ENCODE measurements around the gene TRMT2A.

Gene TRMT2A

GRCh38 chr22:20116951-20117632 lies at the start of gene TRMT2A:
Gene TRMT2A, minus strand, starts transcription at chr22:20117226. Its CDS starts 320 bp downstream, at chr22:20116906.
- Histone ChIP-seq H3K4me3 (ENCODE audit: low read length) (peak within 1 kb of the TSS; percentile 94), H3K9me3 (ENCODE audit: insufficient read depth, low read length) (no peaks in the 10 kb centered on the region), H3K9ac (ENCODE audit: low read length) (peak within 1 kb of the TSS; percentile 99), H3K4me2 (ENCODE audit: low read length) (peak within 1 kb of the TSS; percentile 98), H2AFZ (ENCODE audit: low read depth, low read length) (0 out of 2 replicates have a peak within 1 kb of the TSS, but pooled peaks have one; percentile 43), H3K79me2 (ENCODE audit: low read length) (peaks cover 81% of the 10 kb centered on the region), H3K27ac (ENCODE audit: low read length) (peak within 1 kb of the TSS; percentile 68), H3K4me1 (ENCODE audit: low read length) (peaks cover 18% of the 10 kb centered on the region), H3K36me3 (replicated peaks; ENCODE audit: low read depth, low read length) (peaks cover 74% of the 10 kb centered on the region), H3K27me3 (ENCODE audit: low read depth, low read length) (no peaks in the 10 kb centered on the region), H4K20me1 (ENCODE audit: insufficient read depth, low read length) (peaks cover 24% of the 10 kb centered on the region)
- TF ChIP-seq CTCF (IDR thresholded peaks at IDR 0.05; ENCODE audit: low read depth, low read length): peak; percentile 23; the same call in 1 of the 2 replicates
- no peak for TF ChIP-seq EZH2phosphoT487 (IDR thresholded peaks at IDR 0.05; ENCODE audit: low read depth)

GRCh38 chr22:20166703-20167102 lies 49.7 kb upstream of the TRMT2A start:
- Histone ChIP-seq H4K20me1 (ENCODE audit: insufficient read depth, low read length) (no peaks in the 10 kb centered on the region), H3K4me2 (ENCODE audit: low read length) (no peak overlapping the region), H3K36me3 (replicated peaks; ENCODE audit: low read depth, low read length) (no peaks in the 10 kb centered on the region), H3K4me3 (ENCODE audit: low read length) (no peak overlapping the region), H3K4me1 (ENCODE audit: low read length) (no peaks in the 10 kb centered on the region), H3K9ac (ENCODE audit: low read length) (no peak overlapping the region), H2AFZ (ENCODE audit: low read depth, low read length) (no peak overlapping the region), H3K27me3 (ENCODE audit: low read depth, low read length) (peaks cover 8% of the 10 kb centered on the region; the same call in 1 of the 2 replicates), H3K27ac (ENCODE audit: low read length) (no peak overlapping the region), H3K79me2 (ENCODE audit: low read length) (no peaks in the 10 kb centered on the region), H3K9me3 (ENCODE audit: insufficient read depth, low read length) (no peaks in the 10 kb centered on the region)
- TF ChIP-seq EZH2phosphoT487 (IDR thresholded peaks at IDR 0.05; ENCODE audit: low read depth): no peak
- TF ChIP-seq CTCF (IDR thresholded peaks at IDR 0.05; ENCODE audit: low read depth, low read length): no peak

GRCh38 chr22:20165913-20166312 lies 48.9 kb upstream of the TRMT2A start:
- Histone ChIP-seq H3K9ac (ENCODE audit: low read length) (no peak overlapping the region), H3K79me2 (ENCODE audit: low read length) (no peaks in the 10 kb centered on the region), H4K20me1 (ENCODE audit: insufficient read depth, low read length) (no peaks in the 10 kb centered on the region), H3K4me2 (ENCODE audit: low read length) (no peak overlapping the region), H3K27ac (ENCODE audit: low read length) (no peak overlapping the region), H2AFZ (ENCODE audit: low read depth, low read length) (no peak overlapping the region), H3K9me3 (ENCODE audit: insufficient read depth, low read length) (no peaks in the 10 kb centered on the region), H3K36me3 (replicated peaks; ENCODE audit: low read depth, low read length) (no peaks in the 10 kb centered on the region), H3K4me3 (ENCODE audit: low read length) (no peak overlapping the region), H3K27me3 (ENCODE audit: low read depth, low read length) (peaks cover 8% of the 10 kb centered on the region; the same call in 1 of the 2 replicates), H3K4me1 (ENCODE audit: low read length) (no peaks in the 10 kb centered on the region)
- TF ChIP-seq CTCF (IDR thresholded peaks at IDR 0.05; ENCODE audit: low read depth, low read length): no peak
- no peak for TF ChIP-seq EZH2phosphoT487 (IDR thresholded peaks at IDR 0.05; ENCODE audit: low read depth)

- Histone ChIP-seq H3K9me3 (ENCODE audit: insufficient read depth, low read length) (no peaks in the 10 kb centered on the region), H3K4me1 (ENCODE audit: low read length) (no peaks in the 10 kb centered on the region), H3K79me2 (ENCODE audit: low read length) (no peaks in the 10 kb centered on the region), H3K27me3 (ENCODE audit: low read depth, low read length) (peaks cover 4% of the 10 kb centered on the region), H3K9ac (ENCODE audit: low read length) (no peak overlapping the region), H3K4me2 (ENCODE audit: low read length) (no peak overlapping the region), H3K4me3 (ENCODE audit: low read length) (no peak overlapping the region), H3K27ac (ENCODE audit: low read length) (no peak overlapping the region), H2AFZ (ENCODE audit: low read depth, low read length) (no peak overlapping the region), H3K36me3 (replicated peaks; ENCODE audit: low read depth, low read length) (no peaks in the 10 kb centered on the region), H4K20me1 (ENCODE audit: insufficient read depth, low read length) (no peaks in the 10 kb centered on the region)
- no peak for TF ChIP-seq EZH2phosphoT487 (IDR thresholded peaks at IDR 0.05; ENCODE audit: low read depth)
- no peak for TF ChIP-seq CTCF (IDR thresholded peaks at IDR 0.05; ENCODE audit: low read depth, low read length)
Measured at GRCh38 chr22:20165421-20165820, 48.4 kb upstream of the TRMT2A start.
